HepG2 (cell line): ENCODE measurements around the gene DYNC1LI1. TPM values are rescaled to one million over a fixed set of nuclear protein-coding genes. Genes with fewer than 3 reads are reported as not detected.

Source experiments
- ATAC-seq: fragments of 200-7000 bp; cut with Tn5 transposase; 3 replicates; pipeline ENCODE4 v1.9.1; 2020; ENCODE audit warnings: mild to moderate bottlenecking, moderate library complexity
- BruUV-seq: library from RNA; stranded (reverse); fragments of 400-500 nt; replicated peaks from 2 replicates; lab custom pipeline; 2021; lab: Mats Ljungman, UMichigan
- CTCF ChIA-PET: fragments of 300-600 bp; formaldehyde crosslinking; extraction: SDS; loops from one replicate; lab custom pipeline; 2021; ENCODE audit warnings: low total read pairs, inconsistent platforms, low intra/inter-chr PET ratio; lab: Yijun Ruan, JAX
- POLR2A ChIA-PET: fragments of 350-600 bp; sonication (Branson Sonifier 250); formaldehyde crosslinking; loops from one replicate; lab custom pipeline; 2020; ENCODE audit warnings: antibody characterized with exemption, inconsistent platforms; lab: Yijun Ruan, JAX
- DNase-seq: peaks from one replicate; pipeline ENCODE4 v3.0.0-alpha.2; 2015; ENCODE audit warnings: low spot score
- FAIRE-seq: peaks from 3 replicates; lab custom pipeline; 2011; peaks lifted over from hg19 to GRCh38; lab: Jason Lieb, UNC
- H2AFZ ChIP-seq: one replicate; pipeline ENCODE4 v1.6.1; 2011; ENCODE audit warnings: low read length, inconsistent platforms
- H3K27ac ChIP-seq: fragments of 300-600 bp; 3 replicates; pipeline ENCODE4 v1.8.0; 2011; ENCODE audit warnings: mixed run types, mild to moderate bottlenecking, mixed read lengths, low read length, inconsistent platforms; ENCODE audit not compliant: insufficient read depth; ENCODE audit errors: extremely low read length
- H3K27me3 ChIP-seq, 2 experiments: fragments of 200-600 bp in 1 of 2; 2 replicates in 1 of 2; 3 replicates in 1 of 2; pipeline versions ENCODE4 v1.6.0 to v1.8.0; 2011; ENCODE audit warnings: low read length in 2 of 2, mild to moderate bottlenecking in 2 of 2, moderate library complexity in 2 of 2, inconsistent platforms in 1 of 2; ENCODE audit not compliant: insufficient read depth in 2 of 2, control insufficient read depth in 1 of 2
- H3K36me3 ChIP-seq, 2 experiments: fragments of 200-600 bp in 1 of 2; replicated peaks in 1 of 2; 2 replicates in 1 of 2; 3 replicates in 1 of 2; pipeline versions ENCODE4 v1.5.1 to v1.8.0; 2011; ENCODE audit warnings: low read length in 2 of 2, inconsistent platforms in 1 of 2; ENCODE audit not compliant: insufficient read depth in 2 of 2, control insufficient read depth in 1 of 2
- H3K4me1 ChIP-seq: 2 replicates; pipeline ENCODE4 v1.5.1; 2012; ENCODE audit warnings: low read length, inconsistent platforms; ENCODE audit not compliant: insufficient read depth
- H3K4me2 ChIP-seq: 2 replicates; pipeline ENCODE4 v1.6.0; 2011; ENCODE audit warnings: low read depth, low read length, inconsistent platforms
- H3K4me3 ChIP-seq, 3 experiments: fragments of 200-600 bp in 1 of 3; sonication (generic), shearing (Covaris generic) in 1 of 3; replicated peaks in 1 of 3; 2 replicates each; pipeline ENCODE4 v1.5.1; 2011 to 2016; ENCODE audit warnings: low read length in 3 of 3, inconsistent platforms in 2 of 3, low read depth in 2 of 3, mild to moderate bottlenecking in 2 of 3, control low read depth in 1 of 3, mixed read lengths in 1 of 3; ENCODE audit not compliant: insufficient read depth in 1 of 3
- H3K79me2 ChIP-seq: one replicate; pipeline ENCODE4 v1.6.1; 2011; ENCODE audit warnings: low read length, inconsistent platforms; ENCODE audit not compliant: insufficient read depth
- H3K9ac ChIP-seq: 2 replicates; pipeline ENCODE4 v1.6.0; 2011; ENCODE audit warnings: mild to moderate bottlenecking, low read depth, low read length, inconsistent platforms; ENCODE audit not compliant: insufficient read depth
- H3K9me3 ChIP-seq: 2 replicates; pipeline ENCODE4 v1.5.1; 2012; ENCODE audit warnings: mild to moderate bottlenecking, low read length
- H4K20me1 ChIP-seq: 2 replicates; pipeline ENCODE4 v1.6.0; 2011; ENCODE audit warnings: inconsistent platforms, mild to moderate bottlenecking, low read length, moderate library complexity; ENCODE audit not compliant: insufficient read depth
- ARHGAP35 ChIP-seq: sonication (generic); formaldehyde crosslinking; IDR thresholded peaks from 2 replicates; pipeline ENCODE4 v1.9.0; 2022; ENCODE audit warnings: mild to moderate bottlenecking, inconsistent platforms, moderate library complexity, missing genetic modification reagents, borderline replicate concordance
- ATM ChIP-seq: fragments of 450-650 bp; IDR thresholded peaks from 2 replicates; pipeline ENCODE4 v1.7.1; 2017; ENCODE audit warnings: mild to moderate bottlenecking, borderline replicate concordance
- DNMT3B ChIP-seq: conservative IDR thresholded peaks from 2 replicates; pipeline ENCODE4 v1.6.1; 2016; ENCODE audit warnings: missing biosample characterization, control low read depth
- FOXA3 ChIP-seq: IDR thresholded peaks from 2 replicates; pipeline ENCODE4 v1.6.1; 2016; ENCODE audit warnings: missing genetic modification reagents, missing compliant biosample characterization
- PAX8 ChIP-seq: sonication (generic); formaldehyde crosslinking; IDR thresholded peaks from 2 replicates; pipeline ENCODE4 v1.8.0; 2022; ENCODE audit warnings: mild to moderate bottlenecking, missing genetic modification reagents, borderline replicate concordance
- RARA ChIP-seq: IDR thresholded peaks from 2 replicates; pipeline ENCODE4 v1.6.1; 2016; ENCODE audit warnings: missing genetic modification reagents, missing compliant biosample characterization
- RORA ChIP-seq: sonication (generic); formaldehyde crosslinking; IDR thresholded peaks from 2 replicates; pipeline ENCODE4 v1.5.0; 2020; ENCODE audit warnings: mild to moderate bottlenecking, missing genetic modification reagents, moderate library complexity
- ZNF33A ChIP-seq: sonication (generic); formaldehyde crosslinking; IDR thresholded peaks from 2 replicates; pipeline ENCODE4 v1.5.1; 2020; ENCODE audit warnings: missing genetic modification reagents, mild to moderate bottlenecking, moderate library complexity, borderline replicate concordance
- WGBS: methylation state at CpG from one replicate; pipeline ENCODE4 v1.1.6; 2017; ENCODE audit warnings: low lambda C conversion rate; 5-methylcytosine and 5-hydroxymethylcytosine counted together
- in situ Hi-C: cut with HindIII; loops from 2 replicates; pipeline ENCODE4 v1.10.0; 2017; ENCODE audit warnings: low pct_unique_long_range_greater_than_20kb; ENCODE audit not compliant: extremely low pct_ligation_motif_present
- intact Hi-C: fragments of 100-400 bp; cut with micrococcal nuclease; formaldehyde crosslinking; loops from one replicate; pipeline ENCODE4 v1.10.0; 2022; ENCODE audit not compliant: unreplicated experiment
- polyA plus RNA-seq, 8 experiments: library from polyadenylated mRNA; depleted of rRNA in 3 of 8; stranded (reverse) in 7 of 8; unstranded in 1 of 8; fragments of >200 nt; fragmentation: Illumina TruSeq in 4 of 8; extraction: Trizol in 4 of 8; gene quantifications; 2 replicates each; pipeline versions ENCODE4 v1.2.1 to v1.2.3, GENCODE V29; 2011 to 2016; ENCODE audit warnings: low read depth in 4 of 8, missing spikeins in 1 of 8, mixed read lengths in 1 of 8; ENCODE audit not compliant: insufficient read depth in 1 of 8
- total RNA-seq, 5 experiments: library from RNA; depleted of rRNA; stranded (reverse); fragments of >200 nt; fragmentation: Illumina TruSeq; extraction: Trizol; gene quantifications; 2 replicates each; pipeline ENCODE4 v1.2.3, GENCODE V29; 2016; ENCODE audit warnings: low read depth in 1 of 5
- TF ChIP-seq, protein P1 (sequence below): IDR thresholded peaks from 2 replicates; pipeline ENCODE4 v1.6.1; 2018; ENCODE audit warnings: missing genetic modification reagents, mild to moderate bottlenecking, missing compliant biosample characterization
- TF ChIP-seq, protein P2 (sequence below): sonication (generic); formaldehyde crosslinking; IDR thresholded peaks from 2 replicates; pipeline ENCODE4 v1.5.0; 2020; ENCODE audit warnings: missing genetic modification reagents, mild to moderate bottlenecking, borderline replicate concordance
- TF ChIP-seq, protein P3 (sequence below): sonication (generic); formaldehyde crosslinking; IDR thresholded peaks from 2 replicates; pipeline ENCODE4 v1.4.0; 2020; ENCODE audit warnings: mild to moderate bottlenecking, low read depth, missing genetic modification reagents
- TF ChIP-seq, protein P4 (sequence below): sonication (generic); formaldehyde crosslinking; conservative IDR thresholded peaks from 2 replicates; pipeline ENCODE4 v1.4.0; 2020; ENCODE audit warnings: missing genetic modification reagents
- TF ChIP-seq, protein P5 (sequence below): sonication (generic); formaldehyde crosslinking; IDR thresholded peaks from 2 replicates; pipeline ENCODE4 v1.8.0; 2022; ENCODE audit warnings: missing genetic modification reagents, mild to moderate bottlenecking, moderate library complexity, borderline replicate concordance

DYNC1LI1 gene
- total and polyA plus RNA-seq, 2 of the 13 experiments (the other 11 are each of a cell fraction or from before 2014, with no cell fraction given): 13.4 to 37.1 TPM

DNA sequence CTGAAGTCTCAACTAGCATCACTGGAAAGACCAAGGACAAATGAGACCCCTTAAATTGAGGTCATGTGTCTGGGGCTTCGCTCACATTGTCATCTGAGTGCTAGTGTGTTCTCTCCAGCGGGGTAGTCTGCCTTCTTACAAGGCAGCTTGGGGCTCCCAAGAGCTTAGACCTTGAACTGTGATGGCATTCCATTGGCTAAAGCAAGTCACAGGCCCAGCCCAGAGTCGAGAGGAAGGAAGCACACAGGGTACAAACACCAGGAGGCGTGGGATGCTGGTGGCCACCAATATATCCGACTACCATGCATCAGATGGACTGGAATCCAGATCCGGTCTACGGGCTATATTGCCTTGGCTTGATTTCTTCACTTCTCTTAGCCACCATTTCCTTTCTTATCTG is 31.5 kb upstream of the DYNC1LI1 start (continued):
- TF ChIP-seq, protein P1, sequence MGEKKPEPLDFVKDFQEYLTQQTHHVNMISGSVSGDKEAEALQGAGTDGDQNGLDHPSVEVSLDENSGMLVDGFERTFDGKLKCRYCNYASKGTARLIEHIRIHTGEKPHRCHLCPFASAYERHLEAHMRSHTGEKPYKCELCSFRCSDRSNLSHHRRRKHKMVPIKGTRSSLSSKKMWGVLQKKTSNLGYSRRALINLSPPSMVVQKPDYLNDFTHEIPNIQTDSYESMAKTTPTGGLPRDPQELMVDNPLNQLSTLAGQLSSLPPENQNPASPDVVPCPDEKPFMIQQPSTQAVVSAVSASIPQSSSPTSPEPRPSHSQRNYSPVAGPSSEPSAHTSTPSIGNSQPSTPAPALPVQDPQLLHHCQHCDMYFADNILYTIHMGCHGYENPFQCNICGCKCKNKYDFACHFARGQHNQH: no peak

DNA sequence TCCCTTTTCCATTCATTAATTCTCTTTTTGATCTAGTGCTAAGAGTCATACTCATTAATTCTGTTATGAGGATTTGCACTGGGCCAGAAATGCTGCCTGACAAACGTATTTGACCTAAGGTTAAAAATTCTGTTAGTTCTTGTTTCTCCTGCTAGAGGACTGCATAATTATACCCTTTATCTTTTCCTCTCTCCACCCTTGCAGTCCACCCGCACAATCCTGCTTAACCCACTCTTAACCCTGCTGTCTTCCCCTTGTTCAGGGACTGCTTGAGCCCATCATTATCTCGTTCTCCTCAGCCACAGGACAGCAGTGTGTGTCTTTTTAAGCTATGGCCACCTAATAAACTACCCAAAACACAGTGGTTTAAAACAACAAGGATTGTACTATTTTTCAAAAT is 31.1 kb upstream of the DYNC1LI1 start:
- in situ Hi-C loops (no loop called here), intact Hi-C loops (no loop called here)
- WGBS: 2% methylated on average over 3 of the region's 3 CpGs
- H3K36me3 ChIP-seq: no peaks in the 10 kb centered on the region
- ATAC-seq: no peak
- no peak for DNase-seq
- no peak for FAIRE-seq
- H3K27ac ChIP-seq: no peak overlapping the region
- no peaks in the 10 kb centered on the region for H3K9me3 ChIP-seq
- H3K9ac ChIP-seq: no peak overlapping the region
- no peak overlapping the region for H3K4me2 ChIP-seq
- no TSS peak for BruUV-seq
- peaks cover 7% of the 10 kb centered on the region for H3K4me1 ChIP-seq
- H3K79me2 ChIP-seq: no peaks in the 10 kb centered on the region
- ChIA-PET CTCF (no interaction called here), POLR2A (no interaction called here)
- H4K20me1 ChIP-seq: no peaks in the 10 kb centered on the region
- H2AFZ ChIP-seq: no peak overlapping the region
- TF ChIP-seq PAX8 (no peak), ARHGAP35 (no peak), RORA (CRISPR knock-in tag) (no peak), DNMT3B (CRISPR knock-in tag) (no peak), ATM (no peak), RARA (no peak), FOXA3 (CRISPR knock-in tag) (no peak), ZNF33A (CRISPR knock-in tag) (no peak)
- TF ChIP-seq, protein P2, sequence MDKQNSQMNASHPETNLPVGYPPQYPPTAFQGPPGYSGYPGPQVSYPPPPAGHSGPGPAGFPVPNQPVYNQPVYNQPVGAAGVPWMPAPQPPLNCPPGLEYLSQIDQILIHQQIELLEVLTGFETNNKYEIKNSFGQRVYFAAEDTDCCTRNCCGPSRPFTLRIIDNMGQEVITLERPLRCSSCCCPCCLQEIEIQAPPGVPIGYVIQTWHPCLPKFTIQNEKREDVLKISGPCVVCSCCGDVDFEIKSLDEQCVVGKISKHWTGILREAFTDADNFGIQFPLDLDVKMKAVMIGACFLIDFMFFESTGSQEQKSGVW (CRISPR knock-in tag): no peak
- TF ChIP-seq, protein P3, sequence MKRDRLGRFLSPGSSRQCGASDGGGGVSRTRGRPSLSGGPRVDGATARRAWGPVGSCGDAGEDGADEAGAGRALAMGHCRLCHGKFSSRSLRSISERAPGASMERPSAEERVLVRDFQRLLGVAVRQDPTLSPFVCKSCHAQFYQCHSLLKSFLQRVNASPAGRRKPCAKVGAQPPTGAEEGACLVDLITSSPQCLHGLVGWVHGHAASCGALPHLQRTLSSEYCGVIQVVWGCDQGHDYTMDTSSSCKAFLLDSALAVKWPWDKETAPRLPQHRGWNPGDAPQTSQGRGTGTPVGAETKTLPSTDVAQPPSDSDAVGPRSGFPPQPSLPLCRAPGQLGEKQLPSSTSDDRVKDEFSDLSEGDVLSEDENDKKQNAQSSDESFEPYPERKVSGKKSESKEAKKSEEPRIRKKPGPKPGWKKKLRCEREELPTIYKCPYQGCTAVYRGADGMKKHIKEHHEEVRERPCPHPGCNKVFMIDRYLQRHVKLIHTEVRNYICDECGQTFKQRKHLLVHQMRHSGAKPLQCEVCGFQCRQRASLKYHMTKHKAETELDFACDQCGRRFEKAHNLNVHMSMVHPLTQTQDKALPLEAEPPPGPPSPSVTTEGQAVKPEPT (CRISPR knock-in tag): no peak
- TF ChIP-seq, protein P4, sequence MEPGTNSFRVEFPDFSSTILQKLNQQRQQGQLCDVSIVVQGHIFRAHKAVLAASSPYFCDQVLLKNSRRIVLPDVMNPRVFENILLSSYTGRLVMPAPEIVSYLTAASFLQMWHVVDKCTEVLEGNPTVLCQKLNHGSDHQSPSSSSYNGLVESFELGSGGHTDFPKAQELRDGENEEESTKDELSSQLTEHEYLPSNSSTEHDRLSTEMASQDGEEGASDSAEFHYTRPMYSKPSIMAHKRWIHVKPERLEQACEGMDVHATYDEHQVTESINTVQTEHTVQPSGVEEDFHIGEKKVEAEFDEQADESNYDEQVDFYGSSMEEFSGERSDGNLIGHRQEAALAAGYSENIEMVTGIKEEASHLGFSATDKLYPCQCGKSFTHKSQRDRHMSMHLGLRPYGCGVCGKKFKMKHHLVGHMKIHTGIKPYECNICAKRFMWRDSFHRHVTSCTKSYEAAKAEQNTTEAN (CRISPR knock-in tag): no peak
- TF ChIP-seq, protein P5, sequence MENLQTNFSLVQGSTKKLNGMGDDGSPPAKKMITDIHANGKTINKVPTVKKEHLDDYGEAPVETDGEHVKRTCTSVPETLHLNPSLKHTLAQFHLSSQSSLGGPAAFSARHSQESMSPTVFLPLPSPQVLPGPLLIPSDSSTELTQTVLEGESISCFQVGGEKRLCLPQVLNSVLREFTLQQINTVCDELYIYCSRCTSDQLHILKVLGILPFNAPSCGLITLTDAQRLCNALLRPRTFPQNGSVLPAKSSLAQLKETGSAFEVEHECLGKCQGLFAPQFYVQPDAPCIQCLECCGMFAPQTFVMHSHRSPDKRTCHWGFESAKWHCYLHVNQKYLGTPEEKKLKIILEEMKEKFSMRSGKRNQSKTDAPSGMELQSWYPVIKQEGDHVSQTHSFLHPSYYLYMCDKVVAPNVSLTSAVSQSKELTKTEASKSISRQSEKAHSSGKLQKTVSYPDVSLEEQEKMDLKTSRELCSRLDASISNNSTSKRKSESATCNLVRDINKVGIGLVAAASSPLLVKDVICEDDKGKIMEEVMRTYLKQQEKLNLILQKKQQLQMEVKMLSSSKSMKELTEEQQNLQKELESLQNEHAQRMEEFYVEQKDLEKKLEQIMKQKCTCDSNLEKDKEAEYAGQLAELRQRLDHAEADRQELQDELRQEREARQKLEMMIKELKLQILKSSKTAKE: no peak
- no peaks in the 10 kb centered on the region for H3K27me3 ChIP-seq
- H3K4me3 ChIP-seq: no peak overlapping the region
